A549 treated with AZD9567 at 1 μM for 4 hours (cell line): ENCODE data around the gene POLR3K. TPM values are rescaled to one million over a fixed set of nuclear protein-coding genes. Genes with fewer than 3 reads are reported as not detected.

ENCODE experiments used
- total RNA-seq: library from RNA; stranded (reverse); fragments of 200-300 nt; extraction: Qiagen RNA extraction; gene quantifications from 5 replicates; pipeline ENCODE4 v1.2.3, GENCODE V29; 2022; ENCODE audit not compliant: insufficient read depth

POLR3K gene
- 29.9 to 41.1 TPM (median 37.5 TPM) in 5 replicates for total RNA-seq

GRCh38 chr16:53346-54236 is at the start of gene POLR3K, which contains the start of gene SNRNP25:
Gene POLR3K, minus strand, starts transcription at chr16:53608. Its CDS starts 22 bp downstream, at chr16:53586.
Gene SNRNP25, plus strand, starts transcription at chr16:53828. Its CDS starts 189 bp downstream, at chr16:54017.

GRCh38 chr16:77807-78443 is 24.5 kb upstream of the POLR3K start, which contains the start of gene MPG:
Gene MPG, plus strand, starts transcription at chr16:78225. Its CDS starts 85 bp downstream, at chr16:78310.

GRCh38 chr16:72561-73548 is 19.4 kb upstream of the POLR3K start, which contains the start of gene RHBDF1:
Gene RHBDF1, minus strand, starts transcription at chr16:72631. Its CDS starts 7,616 bp downstream, at chr16:65015.

Other genes with a start within 250 kb of the POLR3K start
- gene SNRNP25, start 220 bp upstream of the POLR3K start, total RNA-seq, result 70.0 to 81.8 TPM (median 75.7 TPM) in 5 replicates
- gene RHBDF1, start 19.0 kb upstream of the POLR3K start, total RNA-seq, result 18.8 to 31.2 TPM (median 28.5 TPM) in 5 replicates
- 52.2 to 79.0 TPM (median 74.7 TPM) in 5 replicates for gene MPG, start 24.6 kb upstream of the POLR3K start, total RNA-seq
- gene NPRL3, start 85.1 kb upstream of the POLR3K start, total RNA-seq, result 25.3 to 28.4 TPM (median 26.4 TPM) in 5 replicates
- gene HBZ, start 99.0 kb upstream of the POLR3K start, total RNA-seq, result 0.18 TPM in 1 of 5 replicates, not detected in the others
- not detected in 5 replicates for gene HBM, start 112.4 kb upstream of the POLR3K start, total RNA-seq
- 0.29 to 1.0 TPM (median 1.0 TPM) in 3 of 5 replicates, not detected in the others for gene HBA2, start 119.3 kb upstream of the POLR3K start, total RNA-seq
- gene HBA1, start 123.1 kb upstream of the POLR3K start, total RNA-seq, result 1.2 to 1.9 TPM (median 1.5 TPM) in 4 of 5 replicates, not detected in the other
- 6.4 to 8.0 TPM (median 7.1 TPM) in 5 replicates for gene HBQ1, start 126.9 kb upstream of the POLR3K start, total RNA-seq
- gene LUC7L, start 175.8 kb upstream of the POLR3K start, total RNA-seq, result 43.0 to 55.3 TPM (median 52.7 TPM) in 5 replicates
- gene FAM234A, start 181.2 kb upstream of the POLR3K start, total RNA-seq, result 39.1 to 52.9 TPM (median 51.9 TPM) in 5 replicates
- 2.3 to 5.7 TPM (median 3.9 TPM) in 5 replicates for gene RGS11, start 222.3 kb upstream of the POLR3K start, total RNA-seq
- gene ARHGDIG, start 227.0 kb upstream of the POLR3K start, total RNA-seq, result 2.9 to 3.7 TPM (median 3.0 TPM) in 5 replicates
- gene PDIA2, start 229.6 kb upstream of the POLR3K start, total RNA-seq, result 0.16 to 0.67 TPM (median 0.29 TPM) in 4 of 5 replicates, not detected in the other